Mesendoderm (in vitro differentiated cells): ENCODE results near the gene SP100.
"Not testable (repeated sequence)": the region's sequence is repeated elsewhere in the genome, so short reads cannot be mapped to it uniquely, and the experiment has no call there.

ENCODE experiments used
- DNase-seq: peaks from one replicate; pipeline ENCODE4 v3.0.0; 2013
- H2AK5ac ChIP-seq: 2 replicates; pipeline ENCODE4 v1.6.1; 2013; ENCODE audit warnings: low read length, inconsistent platforms
- H2BK120ac ChIP-seq: 2 replicates; pipeline ENCODE4 v1.6.1; 2013; ENCODE audit warnings: low read depth, mild to moderate bottlenecking, low read length, moderate library complexity, mixed read lengths
- H2BK15ac ChIP-seq: replicated peaks from 2 replicates; pipeline ENCODE4 v1.6.1; 2013; ENCODE audit warnings: low read depth, mild to moderate bottlenecking, moderate library complexity
- H2BK5ac ChIP-seq: 2 replicates; pipeline ENCODE4 v1.6.1; 2013; ENCODE audit warnings: low read length, inconsistent platforms
- H3K18ac ChIP-seq: 2 replicates; pipeline ENCODE4 v1.6.1; 2013; ENCODE audit warnings: mild to moderate bottlenecking, low read length, mixed read lengths
- H3K23ac ChIP-seq: one replicate; pipeline ENCODE4 v1.6.1; 2013; ENCODE audit warnings: low read length
- H3K27ac ChIP-seq: 2 replicates; pipeline ENCODE4 v1.5.1; 2013; ENCODE audit warnings: low read depth, mild to moderate bottlenecking, inconsistent platforms, low read length, moderate library complexity
- H3K27me3 ChIP-seq: 2 replicates; pipeline ENCODE4 v1.6.1; 2013; ENCODE audit warnings: low read length, control low read depth, mild to moderate bottlenecking, inconsistent platforms; ENCODE audit not compliant: insufficient read depth, poor library complexity
- H3K36me3 ChIP-seq: 2 replicates; pipeline ENCODE4 v1.6.1; 2013; ENCODE audit warnings: low read length, inconsistent platforms; ENCODE audit not compliant: control insufficient read depth, insufficient read depth
- H3K4ac ChIP-seq: one replicate; pipeline ENCODE4 v1.6.1; 2013; ENCODE audit warnings: low read depth, mild to moderate bottlenecking, low read length, moderate library complexity
- H3K4me1 ChIP-seq: 2 replicates; pipeline ENCODE4 v1.6.1; 2013; ENCODE audit warnings: low read depth, low read length, inconsistent platforms; ENCODE audit not compliant: control insufficient read depth
- H3K4me2 ChIP-seq: 2 replicates; pipeline ENCODE4 v1.6.1; 2013; ENCODE audit warnings: low read length
- H3K4me3 ChIP-seq: 2 replicates; pipeline ENCODE4 v1.5.1; 2013; ENCODE audit warnings: mild to moderate bottlenecking, low read length
- H3K56ac ChIP-seq: one replicate; pipeline ENCODE4 v1.6.1; 2013; ENCODE audit warnings: low read length
- H3K79me1 ChIP-seq: 2 replicates; pipeline ENCODE4 v1.6.1; 2013; ENCODE audit warnings: low read length, inconsistent platforms
- H3K79me2 ChIP-seq: 2 replicates; pipeline ENCODE4 v1.6.1; 2013; ENCODE audit warnings: mild to moderate bottlenecking, low read length; ENCODE audit not compliant: control insufficient read depth, insufficient read depth
- H3K9ac ChIP-seq: 2 replicates; pipeline ENCODE4 v1.6.1; 2013; ENCODE audit warnings: low read length, inconsistent platforms
- H4K5ac ChIP-seq: one replicate; pipeline ENCODE4 v1.6.1; 2013; ENCODE audit warnings: low read length
- H4K8ac ChIP-seq: one replicate; pipeline ENCODE4 v1.6.1; 2013; ENCODE audit warnings: low read depth, mild to moderate bottlenecking, control low read depth, low read length, moderate library complexity
- whole genome bisulfite sequencing: extraction: QIAGEN DNeasy Blood & Tissue Kit; methylation state at CpG from one replicate; pipeline ENCODE4 v1.1.7; 2013; ENCODE audit warnings: low lambda C conversion rate, missing lambda C conversion rate; ENCODE audit not compliant: insufficient coverage; ENCODE audit errors: extremely low coverage; 5-methylcytosine and 5-hydroxymethylcytosine counted together

SP100 gene

DNA sequence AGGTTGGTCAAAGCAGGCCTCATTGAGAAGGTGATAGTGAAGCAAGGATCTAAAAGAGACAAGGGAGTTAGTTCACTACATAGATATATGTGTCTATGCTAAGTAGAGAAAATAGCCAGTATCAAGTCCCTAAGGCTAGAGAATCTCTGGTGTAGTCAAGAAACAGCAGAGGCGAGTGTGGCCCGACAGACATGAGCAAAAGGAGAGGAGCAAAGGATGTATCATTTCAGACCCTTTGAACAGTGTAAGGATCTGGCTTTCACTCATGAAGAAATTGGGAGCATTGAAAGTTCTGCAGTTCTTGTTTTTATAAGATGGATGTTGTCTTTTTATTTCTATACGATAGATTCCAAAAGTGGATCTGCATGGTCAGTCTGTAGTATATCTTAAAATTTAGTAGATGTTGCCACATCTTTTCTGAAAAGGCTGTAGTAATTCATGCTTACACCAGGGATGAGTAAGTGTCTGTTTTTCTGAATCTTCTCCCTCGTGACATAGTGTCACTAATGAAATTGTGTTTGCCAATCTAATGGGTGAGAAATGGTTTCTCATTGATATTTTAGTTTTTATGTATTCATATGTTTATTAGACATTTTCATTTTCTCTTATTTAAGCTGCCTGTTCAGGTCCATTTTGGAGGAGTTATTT lies 18.8 kb downstream of the SP100 start:
- WGBS: no CpG with 5 or more reads among the region's 4 CpGs

DNA sequence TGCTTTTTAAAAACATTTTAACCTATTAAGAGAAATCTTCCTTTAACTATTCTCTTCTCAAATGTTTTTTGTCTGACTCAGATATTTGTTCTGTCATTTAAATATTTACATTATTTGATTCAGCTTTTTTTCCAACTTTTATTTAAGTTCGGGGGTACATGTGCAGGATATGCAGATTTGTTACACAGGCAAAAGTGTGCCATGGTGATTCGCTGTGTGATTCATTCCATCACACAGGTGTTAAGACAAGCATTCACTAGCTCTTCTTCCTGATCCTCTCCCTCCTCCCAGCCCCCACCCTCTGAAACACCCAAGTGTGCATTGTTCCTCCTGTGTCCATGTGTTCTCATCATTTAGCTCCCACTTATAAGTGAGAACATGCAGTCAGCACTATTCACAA lies 19.4 kb downstream of the SP100 start:
- DNase-seq: no peak
- Histone ChIP-seq H3K9ac (no peak overlapping the region), H3K36me3 (no peaks in the 10 kb centered on the region), H3K4me3 (no peak overlapping the region), H2BK15ac (no peak overlapping the region), H4K8ac (no peak overlapping the region), H3K23ac (no peak overlapping the region), H3K4ac (no peak overlapping the region), H2AK5ac (no peak overlapping the region), H2BK120ac (no peak overlapping the region), H4K5ac (no peak overlapping the region), H3K4me2 (no peak overlapping the region), H3K18ac (no peak overlapping the region), H3K79me2 (no peaks in the 10 kb centered on the region), H3K79me1 (no peaks in the 10 kb centered on the region), H2BK5ac (no peak overlapping the region), H3K56ac (no peak overlapping the region), H3K27me3 (no peaks in the 10 kb centered on the region), H3K27ac (no peak overlapping the region), H3K4me1 (no peaks in the 10 kb centered on the region)
- no CpG with 5 or more reads among the region's 2 CpGs for WGBS

More for the DNA sequence above, 18.8 kb downstream of the SP100 start:
- Histone ChIP-seq H2BK15ac (no peak overlapping the region), H2AK5ac (no peak overlapping the region), H4K5ac (no peak overlapping the region), H3K27me3 (no peaks in the 10 kb centered on the region), H2BK5ac (no peak overlapping the region), H2BK120ac (no peak overlapping the region), H3K4me2 (no peak overlapping the region), H3K4me3 (no peak overlapping the region), H3K18ac (no peak overlapping the region), H4K8ac (no peak overlapping the region), H3K79me2 (no peaks in the 10 kb centered on the region), H3K79me1 (no peaks in the 10 kb centered on the region), H3K27ac (no peak overlapping the region), H3K9ac (no peak overlapping the region), H3K56ac (no peak overlapping the region), H3K4me1 (no peaks in the 10 kb centered on the region), H3K23ac (no peak overlapping the region), H3K4ac (no peak overlapping the region), H3K36me3 (no peaks in the 10 kb centered on the region)
- DNase-seq: no peak

DNA sequence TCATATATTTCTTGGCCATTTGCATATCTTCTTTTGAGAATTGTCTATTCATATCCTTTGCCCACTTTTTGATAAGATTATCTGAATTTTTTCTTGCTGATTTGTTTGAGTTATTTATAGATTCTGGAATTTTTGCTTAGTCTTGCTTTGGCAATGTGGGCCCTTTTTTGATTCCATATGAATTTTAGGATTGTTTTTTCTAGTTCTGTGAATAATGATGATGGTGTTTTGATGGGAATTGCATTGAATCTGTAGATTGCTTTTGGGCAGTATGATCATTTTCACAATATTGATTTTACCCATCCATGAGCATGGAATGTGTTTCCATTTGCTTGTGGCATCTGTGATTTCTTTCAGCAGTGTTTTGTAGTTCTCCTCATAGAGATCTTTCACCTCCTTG lies 23.1 kb downstream of the SP100 start:
- not testable (repeated sequence) for H3K4ac ChIP-seq, DNase-seq, H3K9ac ChIP-seq, H4K5ac ChIP-seq, H3K4me3 ChIP-seq, H3K36me3 ChIP-seq, H3K4me1 ChIP-seq, H3K18ac ChIP-seq, H2BK5ac ChIP-seq, H3K27me3 ChIP-seq, H3K23ac ChIP-seq, H2BK120ac ChIP-seq, H2AK5ac ChIP-seq, H4K8ac ChIP-seq, H3K79me2 ChIP-seq, H3K56ac ChIP-seq, H3K4me2 ChIP-seq, H3K27ac ChIP-seq, H3K79me1 ChIP-seq, H2BK15ac ChIP-seq

DNA sequence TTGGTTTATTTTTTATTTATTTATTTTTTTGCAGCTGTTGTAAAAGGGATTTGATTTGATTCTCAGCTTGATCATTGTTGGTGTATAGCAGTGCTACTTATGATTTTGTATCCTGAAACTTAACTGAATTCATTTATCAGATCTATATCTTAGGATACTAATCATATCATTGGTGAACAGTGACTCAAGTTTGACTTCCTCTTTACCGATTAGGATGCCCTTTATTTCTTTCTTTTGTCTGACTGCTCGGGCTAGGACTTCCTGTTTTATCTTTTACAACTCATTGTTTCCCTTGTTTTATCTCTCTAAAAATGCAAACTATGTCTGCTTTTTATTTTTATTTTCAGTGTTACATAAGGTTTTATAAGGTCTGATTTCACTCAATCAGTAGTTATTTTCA lies 23.6 kb downstream of the SP100 start:
- Histone ChIP-seq H3K4me3 (no peak overlapping the region), H3K18ac (no peak overlapping the region), H3K4ac (no peak overlapping the region), H4K8ac (no peak overlapping the region), H3K27ac (no peak overlapping the region), H2BK120ac (no peak overlapping the region), H4K5ac (no peak overlapping the region), H3K56ac (no peak overlapping the region), H2AK5ac (no peak overlapping the region), H2BK15ac (no peak overlapping the region), H3K27me3 (no peaks in the 10 kb centered on the region), H2BK5ac (no peak overlapping the region), H3K36me3 (no peaks in the 10 kb centered on the region), H3K79me2 (no peaks in the 10 kb centered on the region), H3K9ac (no peak overlapping the region), H3K4me1 (no peaks in the 10 kb centered on the region), H3K4me2 (no peak overlapping the region), H3K23ac (no peak overlapping the region), H3K79me1 (no peaks in the 10 kb centered on the region)
- DNase-seq: no peak
- no CpG with 5 or more reads among the region's 2 CpGs for WGBS

DNA sequence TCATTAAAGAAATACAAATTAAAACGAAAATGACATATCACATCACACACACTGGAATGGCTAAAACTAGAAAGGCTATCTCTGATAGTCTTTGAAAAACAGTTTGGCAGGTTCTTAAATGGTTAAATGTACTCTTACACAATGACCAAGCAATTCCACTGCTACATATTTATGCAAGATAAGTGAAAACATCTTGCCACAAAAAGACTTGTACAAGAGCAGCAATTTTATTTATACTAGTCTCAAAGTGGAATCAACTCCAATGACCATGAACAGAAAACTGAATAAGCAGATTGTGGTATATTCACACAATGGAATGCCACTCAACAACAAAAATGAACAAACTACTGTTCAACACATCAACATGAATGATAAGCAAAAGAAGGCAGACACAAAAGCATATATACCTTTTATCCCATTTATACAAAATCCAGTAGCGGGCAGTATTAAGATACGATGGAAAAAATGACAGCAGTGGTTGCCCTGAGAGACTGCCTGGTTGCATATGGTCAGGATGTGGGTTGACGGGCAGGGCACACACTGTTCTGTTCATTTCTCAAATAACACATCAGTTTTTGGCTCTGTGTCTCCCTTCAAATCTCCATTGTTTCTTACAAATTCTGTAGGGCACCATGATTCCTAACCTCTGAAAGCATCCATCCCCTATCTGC lies 25.4 kb downstream of the SP100 start:
- no peak overlapping the region for H4K5ac ChIP-seq
- H2BK15ac ChIP-seq: no peak overlapping the region
- H3K9ac ChIP-seq: no peak overlapping the region
- no peak overlapping the region for H3K23ac ChIP-seq
- H3K4ac ChIP-seq: no peak overlapping the region
- DNase-seq: no peak
- no peak overlapping the region for H3K56ac ChIP-seq
- H3K27ac ChIP-seq: no peak overlapping the region
- H3K79me1 ChIP-seq: no peaks in the 10 kb centered on the region
- no peak overlapping the region for H2BK120ac ChIP-seq
- H3K4me3 ChIP-seq: no peak overlapping the region
- H3K79me2 ChIP-seq: no peaks in the 10 kb centered on the region
- no peak overlapping the region for H2BK5ac ChIP-seq
- no peaks in the 10 kb centered on the region for H3K4me1 ChIP-seq
- H2AK5ac ChIP-seq: no peak overlapping the region
- H3K27me3 ChIP-seq: no peaks in the 10 kb centered on the region
- no peak overlapping the region for H3K18ac ChIP-seq
- no peaks in the 10 kb centered on the region for H3K36me3 ChIP-seq
- H3K4me2 ChIP-seq: no peak overlapping the region
- no CpG with 5 or more reads among the region's 4 CpGs for WGBS
- H4K8ac ChIP-seq: no peak overlapping the region

DNA sequence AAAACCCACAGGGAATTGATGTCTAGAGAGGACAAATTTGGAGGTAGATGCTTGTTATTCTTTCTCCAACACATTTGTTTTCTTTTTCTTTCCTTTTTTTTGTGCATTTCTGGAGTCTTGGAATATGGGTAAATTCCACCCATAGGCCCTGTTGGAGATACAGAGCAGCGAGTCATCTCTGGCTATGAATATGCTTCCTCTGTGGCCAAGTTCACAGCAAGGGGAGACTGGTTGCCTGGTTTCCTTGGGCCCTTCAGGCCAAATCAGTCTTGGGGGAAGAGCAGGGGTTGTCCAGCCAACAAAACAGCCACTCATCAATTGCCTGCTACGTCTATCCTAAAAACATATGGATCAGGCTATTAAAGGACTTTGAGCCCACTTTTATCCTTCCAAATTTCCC lies 27.5 kb downstream of the SP100 start:
- DNase-seq: no peak
- Histone ChIP-seq H2AK5ac (no peak overlapping the region), H2BK15ac (no peak overlapping the region), H3K4me1 (no peaks in the 10 kb centered on the region), H2BK120ac (no peak overlapping the region), H3K4me2 (no peak overlapping the region), H3K79me1 (no peaks in the 10 kb centered on the region), H3K36me3 (no peaks in the 10 kb centered on the region), H3K4me3 (no peak overlapping the region), H4K5ac (no peak overlapping the region), H3K56ac (no peak overlapping the region), H3K27ac (no peak overlapping the region), H3K4ac (no peak overlapping the region), H3K23ac (no peak overlapping the region), H2BK5ac (no peak overlapping the region), H3K18ac (no peak overlapping the region), H4K8ac (no peak overlapping the region), H3K27me3 (no peaks in the 10 kb centered on the region), H3K9ac (no peak overlapping the region), H3K79me2 (no peaks in the 10 kb centered on the region)
- WGBS: no CpG with 5 or more reads among the region's 2 CpGs
